ENCODE data around the gene ECHS1.
"Not testable (repeated sequence)": the region's sequence is repeated elsewhere in the genome, so short reads cannot be mapped to it uniquely, and the experiment has no call there.

Gene ECHS1

DNA sequence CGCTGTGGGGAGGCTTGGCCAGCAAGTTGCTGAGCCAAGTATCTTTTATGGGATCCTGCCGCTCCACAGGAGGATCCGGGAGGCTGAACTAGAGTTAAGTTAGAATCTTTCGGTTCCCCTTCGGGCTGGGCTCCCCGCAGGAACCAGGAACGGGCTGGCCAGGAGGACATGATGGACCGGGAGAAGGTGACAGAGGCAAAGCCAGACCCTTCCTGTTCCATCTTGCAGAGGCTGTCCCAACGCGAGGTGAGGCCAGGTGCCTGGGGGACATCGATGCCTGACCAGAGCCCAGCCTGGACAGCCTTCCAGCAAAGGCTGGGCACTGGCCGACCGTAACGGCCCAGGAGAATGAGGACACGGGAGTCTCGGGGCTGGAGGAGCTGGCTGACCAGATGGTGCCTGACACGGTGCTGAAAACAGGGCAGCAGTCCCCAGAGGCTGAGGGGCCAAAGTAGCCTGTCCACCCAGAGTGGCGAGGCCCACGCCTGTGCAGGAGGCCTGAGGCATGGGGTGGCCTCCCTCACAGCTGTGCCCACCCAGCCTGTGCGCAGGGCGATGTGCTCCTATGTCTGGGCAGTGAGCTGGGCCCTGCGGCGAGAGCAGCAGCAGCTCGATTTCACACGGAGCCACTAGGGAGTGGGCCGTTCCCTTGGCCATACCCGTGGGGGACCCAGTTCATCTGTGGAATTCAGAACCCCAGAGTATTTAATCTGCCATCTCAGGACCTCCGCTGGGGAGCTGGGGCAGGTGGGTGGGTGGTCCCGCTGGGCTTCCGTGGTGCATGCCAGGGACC, 4.1 kb upstream of the ECHS1 start:
- no peak for DNase-seq

DNA sequence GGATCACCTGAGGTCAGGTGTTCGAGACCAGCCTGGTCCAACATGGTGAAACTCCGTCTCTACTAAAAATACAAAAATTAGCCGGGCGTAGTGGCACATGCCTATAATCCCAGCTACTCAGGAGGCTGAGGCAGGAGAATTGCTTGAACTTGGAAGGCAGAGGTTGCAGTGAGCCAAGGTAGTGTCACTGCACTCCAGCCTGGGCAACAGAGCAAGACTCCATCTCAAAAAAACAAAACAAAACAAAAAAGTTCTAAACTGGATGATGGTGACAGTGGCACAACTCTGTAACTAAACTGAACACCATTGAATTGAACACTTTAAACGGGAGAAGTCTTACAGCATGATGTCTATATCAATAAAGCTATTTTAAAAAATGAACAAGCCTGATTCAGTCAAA, 3.0 kb upstream of the ECHS1 start:
- DNase-seq, result not testable (repeated sequence)

DNA sequence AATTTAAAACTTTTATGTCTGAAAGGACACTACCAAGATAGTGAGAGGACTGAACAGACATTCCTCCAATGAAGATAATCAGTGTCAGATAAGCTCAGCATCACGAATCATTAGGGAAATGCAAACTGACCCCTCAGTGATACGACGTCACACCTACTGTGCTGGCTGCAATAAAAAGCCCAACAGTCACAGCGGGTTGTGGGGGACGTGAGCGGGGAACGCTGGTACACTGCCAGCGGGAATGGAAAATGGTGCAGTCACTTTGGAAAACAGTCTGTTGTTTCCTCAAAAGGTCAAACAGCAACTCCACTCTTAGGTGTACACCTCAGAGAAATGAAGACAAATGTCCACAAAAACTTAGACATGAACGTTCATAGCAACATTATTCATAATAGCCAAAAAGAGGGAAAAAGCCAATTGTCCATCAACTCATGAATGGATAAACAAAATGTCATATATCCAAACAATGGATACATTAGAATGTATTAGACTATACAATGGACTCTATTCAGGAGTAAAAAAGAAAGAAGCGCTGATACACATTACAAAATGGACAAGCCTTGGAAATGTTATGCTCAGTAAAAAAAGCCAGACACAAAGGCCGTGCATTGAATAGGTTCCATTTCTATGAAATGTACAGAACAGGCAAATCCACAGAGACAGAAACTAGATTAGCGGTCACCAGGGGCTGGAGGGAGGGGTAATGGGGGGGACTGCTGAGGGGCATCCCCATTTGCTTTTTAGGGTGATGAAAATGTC, 2.4 kb upstream of the ECHS1 start:
- no peak for DNase-seq

DNA sequence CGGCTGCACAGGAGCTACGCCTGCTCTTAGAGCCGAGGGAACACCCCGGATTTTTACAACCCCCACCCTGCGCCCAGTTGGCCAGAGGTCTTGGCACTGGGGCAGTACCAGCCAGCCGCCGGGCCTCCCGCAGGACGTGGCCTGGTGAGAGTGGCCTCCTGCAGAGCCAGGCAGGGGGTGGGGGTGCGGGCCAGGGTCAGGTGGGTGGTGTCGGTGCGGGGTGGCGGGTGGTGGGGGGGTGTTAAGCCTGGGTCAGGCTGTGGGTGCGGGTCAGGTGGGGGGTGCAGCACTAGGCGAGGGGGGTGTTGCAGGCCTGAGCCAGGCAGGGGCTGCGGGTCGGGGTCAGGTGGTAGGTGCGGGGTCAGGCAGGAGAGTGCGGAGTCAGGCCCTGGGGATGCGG, 647 bp downstream of the ECHS1 start:
- DNase-seq, result no peak

DNA sequence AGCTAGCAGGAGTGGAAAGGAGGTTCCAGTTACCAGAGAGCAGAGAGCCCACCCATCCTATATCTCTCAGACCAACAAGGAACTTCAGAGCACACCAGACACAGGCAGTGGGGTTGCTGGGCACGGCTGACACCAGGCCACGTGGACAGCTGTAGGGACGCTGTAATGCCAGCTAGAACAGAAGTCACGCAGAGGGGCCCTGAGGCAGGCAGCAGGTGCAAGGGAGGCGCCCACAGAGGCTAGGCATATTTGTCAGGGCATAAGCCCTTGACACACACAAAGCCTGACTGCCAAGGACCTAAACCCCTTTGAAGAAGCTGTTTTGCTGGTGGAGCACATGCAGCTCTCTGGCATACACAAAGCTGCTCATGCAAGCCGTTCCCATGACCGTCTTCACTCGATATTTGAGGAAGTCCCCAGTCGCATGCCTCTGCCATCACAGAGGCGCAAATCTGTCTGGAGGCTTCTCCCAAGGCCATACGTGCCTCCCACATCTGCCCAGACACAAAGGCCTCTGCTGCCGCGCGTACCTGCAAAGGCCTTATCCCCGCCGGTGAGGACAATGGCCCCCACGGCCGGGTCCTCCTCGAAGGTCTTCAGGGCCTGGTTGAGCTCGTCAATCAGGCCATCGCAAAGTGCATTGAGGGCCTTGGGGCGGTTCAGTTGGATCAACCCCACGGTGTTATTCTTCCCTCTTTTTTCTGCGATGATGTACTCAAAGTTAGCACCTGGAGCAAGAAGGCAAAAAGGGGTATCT, 2.9 kb downstream of the ECHS1 start:
- no peak for DNase-seq

DNA sequence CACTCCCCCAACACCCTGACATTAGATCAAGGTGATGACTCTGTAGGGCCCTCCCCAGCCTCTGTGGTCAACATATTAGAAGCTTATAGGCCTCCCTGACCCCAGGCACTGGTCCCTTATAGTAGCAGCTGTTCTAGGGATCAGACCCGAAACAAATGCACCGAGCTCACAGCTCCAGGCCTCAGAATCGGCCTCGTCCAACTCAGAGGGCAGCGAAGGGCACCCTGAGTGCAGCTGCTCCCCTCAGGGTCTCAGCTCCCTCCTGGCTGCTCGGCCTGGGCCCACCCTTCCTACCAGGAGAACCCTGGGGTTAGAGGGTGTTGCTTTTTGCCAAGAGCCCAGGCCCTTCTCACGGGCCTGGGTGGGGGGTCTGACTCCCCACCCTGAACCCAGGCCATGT, 5.0 kb downstream of the ECHS1 start:
- DNase-seq, result no peak

DNA sequence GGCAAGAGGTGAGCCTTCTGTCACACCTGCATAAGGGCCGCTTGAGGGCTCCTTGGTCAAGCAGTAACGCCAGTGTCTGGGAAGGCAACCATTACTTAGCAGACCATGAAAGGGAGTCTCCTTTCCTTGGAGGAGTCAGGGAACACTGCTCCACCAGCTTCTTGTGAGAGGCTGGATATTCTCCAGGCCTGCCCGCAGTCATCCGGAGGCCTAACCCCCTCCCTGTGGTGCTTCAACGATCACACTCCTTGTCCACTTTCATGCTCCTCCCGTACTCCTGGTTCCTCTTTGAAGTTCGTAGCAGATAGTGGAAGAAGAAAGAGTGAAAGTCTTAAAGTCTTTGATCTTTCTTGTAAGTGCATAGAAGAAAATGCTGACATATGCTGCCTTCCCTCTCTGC, 5.7 kb downstream of the ECHS1 start:
- DNase-seq, result not testable (repeated sequence)

DNA sequence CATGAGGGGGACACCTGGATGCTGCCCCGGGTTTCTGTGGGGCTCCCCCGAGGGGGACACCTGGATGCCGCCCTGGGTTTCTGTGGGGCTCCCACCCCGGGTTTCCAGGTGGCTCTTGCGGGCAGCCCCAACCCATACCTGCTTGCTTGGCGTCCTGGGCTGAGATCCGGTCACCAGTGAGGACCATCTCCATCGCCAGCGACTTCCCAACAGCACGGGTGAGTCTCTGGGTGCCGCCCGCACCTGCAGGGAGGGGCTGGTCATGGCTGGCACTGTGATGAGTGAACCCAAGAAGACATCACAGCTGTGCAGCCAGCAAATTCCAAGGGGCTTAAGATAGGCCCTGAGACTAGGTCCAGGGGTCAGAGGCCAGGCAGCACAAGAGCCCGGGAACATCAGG, 6.4 kb downstream of the ECHS1 start:
- no peak for DNase-seq

DNA sequence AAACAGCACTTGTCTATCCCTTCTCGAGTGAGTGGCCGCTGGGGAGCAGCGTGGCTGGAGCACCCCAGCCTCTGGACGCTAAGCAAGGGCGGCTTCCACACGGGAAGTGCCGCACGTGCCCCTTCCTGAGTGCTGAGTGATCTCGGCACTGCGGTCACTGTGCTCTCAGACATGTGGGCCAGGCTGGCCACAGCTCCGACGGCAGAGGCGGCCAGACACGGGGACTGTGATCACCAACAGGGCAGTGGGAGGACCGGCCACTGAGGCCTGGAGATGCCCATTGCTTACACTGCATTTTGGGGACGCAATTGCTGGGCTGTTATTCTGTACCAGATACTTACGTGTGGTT, 7.0 kb downstream of the ECHS1 start:
- DNase-seq, result no peak

DNA sequence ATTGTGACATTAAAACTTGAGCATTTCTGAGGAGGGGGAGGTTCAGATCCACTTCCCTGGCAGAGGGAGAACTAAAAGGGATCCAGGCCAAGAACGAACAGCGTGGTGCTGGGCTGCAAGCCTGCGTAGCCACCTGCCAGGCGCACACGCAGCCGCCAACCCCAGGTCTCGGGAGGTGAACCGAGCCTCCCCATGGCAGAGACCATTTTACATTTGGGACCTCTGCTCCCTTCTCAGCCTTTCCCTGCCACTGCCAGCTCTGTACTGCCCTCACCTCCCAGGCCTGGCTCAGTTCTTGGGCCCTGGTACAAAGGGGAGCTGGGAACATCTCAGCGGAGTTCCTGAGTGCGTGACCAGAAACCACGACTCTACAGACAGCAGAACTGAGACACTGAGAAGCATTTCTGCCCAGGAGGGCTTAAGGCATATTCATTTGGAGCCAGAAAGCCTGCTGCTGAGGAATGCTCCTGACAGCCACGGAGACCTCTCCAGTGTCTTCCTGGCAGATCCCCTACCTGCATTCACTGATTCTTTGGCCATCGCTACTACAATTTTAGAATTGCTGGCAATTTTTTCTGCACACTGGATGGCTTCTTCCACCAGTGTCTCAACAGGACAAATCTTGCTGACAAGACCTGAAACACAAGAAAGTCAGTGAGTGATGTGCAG, 7.6 kb downstream of the ECHS1 start:
- no peak for DNase-seq

DNA sequence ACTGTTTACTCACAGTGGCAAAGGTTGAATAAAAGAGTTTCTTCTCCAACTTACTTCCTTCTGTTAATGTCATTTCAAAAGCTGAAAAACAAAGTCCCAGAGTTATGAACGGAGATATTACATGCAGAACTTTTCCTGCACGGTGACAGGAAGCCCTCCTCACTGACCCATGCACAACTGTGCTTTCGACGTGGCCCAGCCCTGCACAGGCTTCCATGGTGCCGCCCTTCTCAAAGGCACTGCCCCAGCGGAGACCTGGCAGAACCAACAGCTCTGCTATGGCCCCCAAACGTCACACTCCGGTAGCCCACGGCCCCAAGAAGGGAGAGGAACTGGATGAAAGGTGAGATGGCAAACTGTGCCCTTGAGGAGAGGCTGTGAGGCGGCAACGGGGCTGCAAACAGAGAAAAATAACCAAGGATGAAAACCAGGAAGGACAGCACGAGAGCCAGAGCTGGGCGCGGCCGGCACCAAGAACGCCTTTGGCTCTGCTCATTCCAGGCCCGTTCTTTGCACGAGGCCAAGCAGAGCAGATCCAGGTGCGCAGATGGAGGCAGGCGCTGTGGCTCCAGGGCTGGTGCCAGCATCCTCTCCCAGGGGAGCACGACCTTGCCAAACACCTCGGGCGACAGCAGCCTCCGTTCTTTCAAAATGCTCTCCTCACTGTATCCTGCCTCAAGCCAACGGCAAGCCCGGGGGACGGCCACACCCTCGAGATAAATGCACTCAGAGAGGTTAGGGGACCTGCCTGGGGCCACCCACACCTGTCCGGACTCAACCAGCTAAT, 8.3 kb downstream of the ECHS1 start:
- DNase-seq, result no peak

DNA sequence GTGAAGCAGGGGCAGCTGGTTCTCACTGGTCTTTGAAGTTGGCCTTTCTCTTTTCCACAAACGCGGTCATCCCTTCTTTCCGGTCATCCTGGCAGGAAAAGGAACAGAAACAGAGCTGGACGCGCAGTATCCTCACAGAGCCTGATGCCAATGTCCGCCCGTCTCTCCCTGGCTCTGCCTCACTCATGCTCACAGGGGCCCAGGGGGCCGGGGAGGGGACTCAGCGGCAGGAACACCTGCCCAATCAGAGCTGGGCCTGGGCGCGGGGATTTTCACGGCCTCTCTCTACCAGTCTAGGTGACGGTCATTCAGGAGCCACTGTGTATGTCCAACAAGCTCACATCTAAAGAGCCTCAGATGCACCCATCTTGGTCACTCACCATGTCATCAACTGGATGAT, 10.3 kb downstream of the ECHS1 start:
- no peak for DNase-seq

DNA sequence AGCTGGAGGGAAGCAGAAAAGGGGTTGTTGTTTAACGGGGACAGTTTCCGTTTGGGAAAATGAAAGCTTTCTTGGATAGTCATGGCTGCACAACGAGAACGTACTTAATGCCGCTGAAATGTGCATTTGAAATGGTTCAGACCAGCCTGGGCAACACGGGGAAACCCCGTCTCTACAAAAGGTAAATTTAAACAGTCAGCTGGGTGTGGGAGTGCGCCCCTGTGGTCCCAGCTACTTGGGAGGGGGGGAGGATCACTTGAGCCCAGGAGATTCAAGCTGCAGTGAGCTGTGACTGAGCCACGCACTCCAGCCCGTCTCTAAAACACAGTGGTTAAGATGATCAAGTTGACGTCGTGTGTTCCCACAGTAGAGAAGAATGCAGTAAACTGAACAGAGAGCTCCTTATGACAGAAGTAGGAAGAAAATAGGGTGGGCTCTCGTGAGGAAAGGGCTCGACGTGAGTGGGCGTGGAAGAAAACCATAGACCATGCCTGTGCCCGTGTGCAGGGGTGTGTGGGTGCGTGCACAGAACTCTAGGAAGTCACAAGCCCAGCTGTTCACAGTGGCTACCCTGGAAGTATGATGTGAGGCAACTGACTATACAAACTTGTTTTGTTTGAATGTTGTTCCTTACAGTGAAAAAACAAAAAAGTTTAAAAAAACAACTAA, 11.2 kb downstream of the ECHS1 start:
- no peak for DNase-seq

DNA sequence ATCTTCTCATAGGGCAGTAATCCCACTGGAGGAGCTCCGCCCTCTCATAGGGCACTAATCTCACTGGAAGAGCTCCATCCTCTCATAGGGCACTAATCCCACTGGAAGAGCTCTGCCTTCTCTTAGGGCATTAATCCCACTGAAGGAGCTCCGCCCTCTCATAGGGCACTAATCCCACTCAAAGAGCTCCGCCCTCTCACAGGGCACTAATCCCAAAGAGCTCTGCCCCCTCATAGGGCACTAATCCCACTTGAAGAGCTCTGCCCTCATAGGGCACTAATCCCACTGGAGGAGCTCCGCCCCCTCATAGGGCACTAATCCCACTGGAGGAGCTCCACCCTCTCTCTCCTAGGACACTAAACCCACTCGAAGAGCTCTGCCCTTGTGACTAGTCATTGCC, 11.9 kb downstream of the ECHS1 start:
- no peak for DNase-seq

DNA sequence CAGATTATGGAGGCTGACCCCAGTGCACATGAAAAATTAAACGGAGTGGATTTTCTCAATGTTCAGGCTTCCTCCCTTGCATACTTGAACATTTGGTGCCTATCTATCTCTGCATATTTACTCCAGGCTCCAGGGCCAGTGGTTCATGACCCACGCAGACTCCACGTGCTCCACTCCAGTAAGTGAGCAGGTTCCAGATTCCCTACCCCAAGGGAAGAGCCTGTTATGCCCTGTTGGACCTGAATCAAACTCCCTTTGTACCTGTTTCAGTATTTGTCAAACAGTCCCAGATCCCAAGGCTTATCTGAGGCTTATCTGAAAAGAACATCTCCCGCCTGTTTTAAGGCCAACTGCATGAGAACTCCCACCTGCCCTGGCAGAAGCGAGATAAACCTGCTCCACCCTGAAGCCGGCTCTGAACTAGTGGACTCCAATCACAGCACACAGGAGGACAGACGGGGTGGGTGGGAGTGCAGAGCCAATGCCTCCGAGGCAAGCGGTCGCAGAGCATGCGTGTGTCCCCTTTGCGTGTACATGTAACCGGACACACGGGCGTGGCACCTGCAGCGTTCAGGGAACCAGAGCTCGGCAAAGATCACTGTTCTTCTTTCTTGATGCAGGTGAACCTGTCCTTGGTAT, 13.1 kb downstream of the ECHS1 start:
- no peak for DNase-seq

DNA sequence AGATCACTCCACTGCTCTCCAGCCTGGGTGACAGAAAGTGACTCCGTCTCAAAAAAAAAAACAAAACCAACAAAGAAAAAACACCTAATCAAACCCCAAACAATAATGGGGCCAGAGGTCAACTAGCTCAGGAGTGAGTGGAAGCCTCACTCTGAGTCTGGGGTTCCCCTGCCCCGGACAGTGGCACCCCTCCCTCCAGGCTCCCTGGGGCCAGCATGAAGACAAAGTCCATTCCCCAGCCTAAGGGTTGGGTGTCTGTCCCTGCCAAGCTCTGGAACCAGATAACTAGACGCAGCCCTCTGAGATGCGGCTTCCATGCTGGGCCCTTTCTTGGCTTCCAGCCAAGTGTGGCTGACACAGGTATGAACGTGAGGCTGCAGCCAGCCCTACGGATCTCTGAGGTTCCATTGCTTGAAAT, 13.6 kb downstream of the ECHS1 start:
- DNase-seq, result no peak

DNA sequence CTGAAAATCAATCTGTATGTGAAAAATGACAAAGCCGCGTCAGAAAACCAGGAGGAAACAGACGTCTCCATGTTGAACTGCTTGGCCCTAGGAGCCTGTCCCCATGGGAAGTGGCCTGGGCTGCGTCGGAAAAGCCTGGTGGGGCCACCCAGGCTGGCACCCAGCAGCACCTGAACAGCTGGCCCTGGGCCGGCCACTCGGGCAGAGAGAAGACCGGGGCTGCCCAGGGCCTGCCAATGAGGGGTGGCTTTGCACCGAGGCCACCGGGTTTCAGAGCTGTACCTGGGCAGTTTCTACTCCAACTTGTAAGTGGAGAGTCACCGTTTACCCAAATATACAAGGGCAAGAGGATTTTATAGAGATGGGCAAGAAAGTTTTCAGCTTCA, 14.2 kb downstream of the ECHS1 start:
- DNase-seq, result no peak

DNA sequence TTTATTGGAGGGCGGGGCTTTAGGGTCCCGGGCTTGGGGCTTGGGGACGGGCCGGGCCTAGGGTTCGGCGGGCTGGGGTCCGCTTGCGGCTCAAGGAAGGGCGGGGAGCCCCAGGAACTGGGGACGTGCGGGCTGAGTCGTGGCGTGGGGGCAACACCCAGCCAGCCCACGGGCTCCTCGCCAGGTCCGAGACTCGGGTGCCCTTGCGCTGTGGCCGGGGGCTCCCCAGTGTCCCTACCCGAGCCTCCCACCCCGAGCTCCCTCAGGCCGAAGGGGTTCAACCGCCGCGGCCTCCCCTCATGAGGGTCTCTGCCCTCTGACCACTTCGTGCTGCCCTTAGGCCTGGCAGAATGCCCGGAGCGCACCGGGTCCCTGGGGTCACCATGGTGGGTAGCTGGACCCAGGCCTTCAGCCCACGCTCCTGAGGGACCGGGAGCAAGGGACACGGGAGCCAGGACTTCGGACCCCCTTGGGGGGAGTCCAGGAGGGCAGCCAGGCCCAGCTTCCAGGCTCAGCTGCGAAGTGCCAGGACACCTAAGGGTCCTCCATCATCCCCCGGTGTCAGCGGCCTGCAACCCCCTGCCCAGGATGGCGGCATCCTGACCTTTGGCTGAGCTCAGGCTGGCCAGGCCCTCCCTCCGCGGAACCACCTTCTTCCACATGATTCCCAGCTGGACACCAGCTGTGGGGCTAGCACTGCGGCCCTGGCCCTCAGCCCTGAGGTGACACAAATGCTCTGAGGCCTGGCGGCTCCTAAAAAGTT, 14.8 kb downstream of the ECHS1 start:
- DNase-seq, result no peak

DNA sequence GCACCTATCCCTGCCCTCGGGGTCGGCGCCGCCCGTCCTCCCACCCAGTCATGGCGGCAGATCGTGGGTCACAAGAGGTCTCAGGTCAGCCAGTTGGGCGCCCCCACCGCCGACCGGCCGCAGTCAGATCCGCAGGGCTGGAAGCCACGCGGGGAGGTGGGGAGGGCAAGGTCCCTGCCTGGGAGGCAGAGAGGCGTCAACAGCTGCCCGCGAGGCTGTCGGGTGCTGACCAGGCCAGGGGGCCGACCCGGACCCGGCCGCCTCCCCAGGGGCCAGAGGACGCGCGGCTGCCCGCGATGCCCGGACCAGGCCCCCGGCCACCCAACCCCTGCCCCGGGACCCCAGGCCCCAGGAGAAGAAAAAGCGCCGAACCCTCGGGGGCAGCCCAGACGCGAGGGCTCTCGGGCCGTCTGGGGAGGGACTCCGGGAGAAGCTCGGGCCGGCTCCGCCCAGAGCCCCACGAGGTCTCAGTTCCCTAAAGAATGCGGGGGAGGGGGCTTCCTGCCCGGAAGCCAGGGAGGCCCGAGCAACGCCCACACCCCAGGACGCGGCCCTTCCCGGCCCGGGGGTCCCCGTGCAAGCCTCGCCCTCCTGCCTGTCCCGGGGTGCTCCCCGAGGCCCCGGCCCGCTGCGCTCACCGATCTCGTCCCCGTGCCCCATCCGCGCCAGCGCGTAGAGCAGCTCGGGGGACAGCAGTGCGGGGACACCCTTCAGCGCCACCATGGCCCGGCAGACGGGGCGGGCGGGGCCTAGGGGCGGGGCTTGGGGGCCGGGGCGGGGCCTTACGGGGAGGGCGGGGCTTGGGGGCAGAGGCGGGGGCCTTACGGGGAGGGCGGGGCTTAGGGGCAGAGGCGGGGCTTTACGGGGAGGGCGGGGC, 15.6 kb downstream of the ECHS1 start, which contains the start of gene FUOM:
TSS of gene FUOM (minus strand) at position 735 of the 877 bp plus-strand sequence. CDS start at position 723, 12 bp downstream.
- no peak for DNase-seq
